Embryonic facial prominence (tissue), 1 donor: Measurements from ENCODE around the gene GPBAR1.
A peak's percentile ranks its signal among the peaks of the same experiment; 100 is the strongest.

Source experiments
- DNase-seq: peaks from one replicate; pipeline ENCODE4 v3.0.0-alpha.2; 2016; ENCODE audit errors: extremely low spot score

GPBAR1 gene, protein sequence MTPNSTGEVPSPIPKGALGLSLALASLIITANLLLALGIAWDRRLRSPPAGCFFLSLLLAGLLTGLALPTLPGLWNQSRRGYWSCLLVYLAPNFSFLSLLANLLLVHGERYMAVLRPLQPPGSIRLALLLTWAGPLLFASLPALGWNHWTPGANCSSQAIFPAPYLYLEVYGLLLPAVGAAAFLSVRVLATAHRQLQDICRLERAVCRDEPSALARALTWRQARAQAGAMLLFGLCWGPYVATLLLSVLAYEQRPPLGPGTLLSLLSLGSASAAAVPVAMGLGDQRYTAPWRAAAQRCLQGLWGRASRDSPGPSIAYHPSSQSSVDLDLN

DNA sequence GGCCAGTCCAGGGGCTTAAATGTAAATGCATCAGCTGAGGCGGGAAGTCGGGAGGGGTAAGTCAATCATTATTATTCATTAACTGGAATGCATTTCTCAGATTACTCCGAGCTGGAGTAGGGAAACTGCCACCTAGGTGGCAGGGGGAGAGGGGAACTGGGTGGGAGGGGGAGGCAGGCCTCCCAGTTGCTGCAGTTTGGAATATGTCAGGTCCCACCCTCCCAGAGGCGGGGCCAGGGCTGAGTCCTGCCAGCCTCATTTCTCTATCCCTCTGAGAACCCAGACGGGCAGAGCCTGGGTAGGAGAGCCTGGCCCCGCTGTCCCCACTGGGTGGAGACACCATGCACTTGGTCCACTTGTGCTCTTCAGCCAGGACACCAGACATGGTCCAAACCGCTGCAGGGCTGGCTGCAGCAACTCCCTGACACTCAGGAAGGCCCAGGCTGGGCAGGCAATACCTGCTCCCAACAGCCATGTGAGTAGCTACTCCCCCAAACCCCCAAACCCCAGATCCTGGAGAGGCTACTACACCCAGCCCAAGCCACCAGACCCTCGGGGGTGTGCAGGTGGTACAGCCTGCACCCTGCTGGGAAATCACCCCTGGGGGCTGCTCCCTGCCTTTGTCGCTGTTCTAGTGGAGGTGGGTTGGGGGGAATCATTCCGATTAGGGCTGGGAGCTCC, at the start of gene GPBAR1:
TSS of gene GPBAR1 (plus strand) at position 274 of the 681 bp plus-strand sequence. CDS start 1,710 bp downstream, outside the sequence.
- DNase-seq: no peak

GRCh38 chr2:218214116-218214515, 46.7 kb upstream of the GPBAR1 start:
- DNase-seq: no peak

GRCh38 chr2:218216336-218216673, 44.5 kb upstream of the GPBAR1 start:
- no peak for DNase-seq

DNA sequence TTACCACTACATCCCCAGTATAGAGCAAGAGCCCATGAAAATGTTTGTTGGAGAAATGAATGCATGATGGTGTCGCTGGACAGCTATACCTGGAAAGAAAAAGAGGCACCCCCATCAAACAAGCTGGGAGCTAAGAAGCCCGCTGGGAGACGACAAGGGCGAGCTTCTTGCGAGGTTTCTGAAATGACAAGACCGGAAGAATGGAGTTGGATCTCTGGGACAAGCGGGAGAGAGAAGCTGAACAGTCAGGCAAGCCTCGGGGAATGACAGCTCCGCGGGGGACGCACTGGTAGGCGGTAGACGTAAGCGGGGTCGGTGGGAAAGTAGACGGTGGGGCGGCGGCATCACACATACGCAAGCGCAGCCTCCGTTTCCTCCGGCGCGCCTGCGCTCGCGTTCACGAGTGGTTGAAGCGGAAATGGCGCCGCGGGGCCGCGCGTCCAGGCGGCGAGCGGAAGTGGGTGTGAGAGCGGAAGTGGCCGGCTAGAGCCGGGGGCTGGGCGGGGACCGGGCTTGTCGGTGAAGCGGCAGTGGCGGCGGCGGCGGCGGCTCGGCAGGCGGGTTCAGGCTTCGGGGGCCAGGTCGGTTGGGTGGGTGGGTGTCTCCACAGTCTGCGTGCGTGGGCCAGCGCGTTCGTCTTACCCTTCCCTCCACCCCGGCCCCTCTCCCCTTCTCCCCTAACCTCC, 44.0 kb upstream of the GPBAR1 start, which contains the start of gene ARPC2:
TSS of gene ARPC2 (plus strand) at position 516 of the 686 bp plus-strand sequence. CDS start 282 bp downstream, outside the sequence.
- peak; percentile 85 for DNase-seq

DNA sequence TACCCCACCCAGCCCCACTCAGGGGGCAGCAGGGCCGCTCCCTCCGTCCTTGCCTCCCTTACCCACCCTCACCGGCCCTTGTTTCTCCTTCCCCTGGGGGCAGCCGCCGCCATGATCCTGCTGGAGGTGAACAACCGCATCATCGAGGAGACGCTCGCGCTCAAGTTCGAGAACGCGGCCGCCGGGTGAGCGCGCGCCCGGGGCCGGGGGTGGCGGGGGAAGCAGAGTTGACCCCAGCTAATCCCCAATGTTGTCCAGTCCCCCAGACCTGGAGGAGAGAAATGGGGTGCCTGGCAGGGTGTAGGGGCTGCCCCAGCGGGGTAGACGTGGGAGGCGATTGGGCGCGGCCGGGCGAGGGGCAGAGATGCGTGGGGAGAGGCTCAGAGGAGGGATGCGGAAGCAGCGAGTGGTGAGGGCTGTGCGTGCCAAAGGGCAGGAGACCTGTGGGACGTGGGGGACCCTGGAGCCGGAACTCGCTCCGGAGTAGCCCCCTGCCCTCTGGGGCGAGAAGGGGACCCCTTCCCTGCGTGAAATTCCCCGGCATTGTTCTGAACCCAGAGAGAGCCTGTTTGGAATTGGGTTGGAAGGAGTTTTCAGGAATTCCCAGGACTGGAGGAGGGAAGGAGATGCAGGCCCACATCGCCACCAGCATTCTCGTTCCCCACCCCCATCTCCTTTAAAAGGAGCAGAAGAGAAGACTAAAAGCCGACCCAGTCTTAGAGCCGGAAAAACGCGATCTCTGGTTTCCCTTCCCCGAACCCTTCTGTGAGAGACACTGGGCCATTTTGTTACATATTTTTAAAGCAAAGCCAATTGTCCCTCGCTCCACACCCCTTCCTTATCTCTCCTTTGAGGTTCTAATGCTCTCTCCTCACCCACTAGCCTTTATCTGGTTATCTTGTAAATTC, 43.2 kb upstream of the GPBAR1 start:
- no peak for DNase-seq

DNA sequence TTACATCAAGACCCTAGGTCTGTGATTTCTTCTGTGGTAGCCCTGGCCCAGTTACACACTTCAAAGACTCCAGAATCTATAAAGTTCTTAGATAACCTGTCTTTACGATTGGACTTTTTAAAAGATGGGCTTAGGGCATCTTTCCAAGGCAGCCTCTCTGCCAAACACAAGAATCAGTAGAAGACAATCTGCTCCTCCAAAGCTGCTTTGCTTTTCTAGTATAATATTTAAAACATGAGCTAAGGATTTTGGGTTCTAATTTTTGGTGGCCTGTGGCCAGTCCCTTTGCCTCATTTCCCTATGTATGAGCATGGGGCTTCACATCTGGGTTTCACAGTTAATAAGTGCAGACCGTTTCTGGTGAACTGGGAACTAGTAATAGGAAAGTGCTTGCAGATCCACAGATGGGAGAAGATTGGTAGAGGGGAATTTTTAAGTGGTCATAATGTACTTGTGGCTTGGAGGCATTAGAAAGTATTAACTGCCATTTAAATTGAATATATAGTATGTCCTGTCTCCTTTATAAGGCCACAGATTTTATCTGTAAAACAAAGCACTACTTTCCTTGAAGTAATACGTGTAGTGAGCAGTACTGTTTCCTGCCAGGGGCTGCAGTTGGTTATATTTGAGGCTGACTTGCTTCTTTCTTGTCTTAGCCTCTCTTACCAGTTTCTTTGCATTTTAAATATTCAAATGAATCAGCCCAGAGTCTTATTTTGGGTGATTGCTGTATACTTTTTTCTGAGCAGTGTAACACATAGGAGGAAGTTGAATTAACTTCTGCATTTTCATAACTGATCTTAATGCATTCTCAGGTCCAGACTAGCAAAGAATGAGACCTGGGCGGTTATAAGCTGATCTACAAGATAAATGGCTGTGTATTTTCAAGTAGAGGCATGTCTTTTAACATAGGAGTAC, 42.3 kb upstream of the GPBAR1 start:
- no peak for DNase-seq

DNA sequence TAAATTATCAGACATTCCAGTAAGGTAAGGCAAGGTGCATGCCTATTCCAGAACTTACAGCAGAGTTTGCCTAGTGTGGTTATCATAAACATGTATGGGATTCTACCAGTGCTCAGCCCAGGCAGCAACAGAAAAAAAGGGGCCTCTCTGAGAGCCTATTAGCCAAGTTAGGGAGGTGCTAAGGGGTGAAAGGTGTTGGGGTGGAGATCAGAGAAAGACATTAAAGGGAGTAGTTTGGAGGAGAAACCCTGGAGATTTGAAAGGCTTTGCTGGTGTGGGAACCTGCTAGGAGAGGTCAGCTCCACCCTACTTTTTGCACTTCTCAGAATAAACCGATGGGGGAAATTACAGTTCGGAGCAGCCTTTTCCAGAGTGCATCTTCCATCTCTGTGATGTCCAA, 40.9 kb upstream of the GPBAR1 start:
- no peak for DNase-seq

GRCh38 chr2:218221000-218221399, 39.8 kb upstream of the GPBAR1 start:
- no peak for DNase-seq

DNA sequence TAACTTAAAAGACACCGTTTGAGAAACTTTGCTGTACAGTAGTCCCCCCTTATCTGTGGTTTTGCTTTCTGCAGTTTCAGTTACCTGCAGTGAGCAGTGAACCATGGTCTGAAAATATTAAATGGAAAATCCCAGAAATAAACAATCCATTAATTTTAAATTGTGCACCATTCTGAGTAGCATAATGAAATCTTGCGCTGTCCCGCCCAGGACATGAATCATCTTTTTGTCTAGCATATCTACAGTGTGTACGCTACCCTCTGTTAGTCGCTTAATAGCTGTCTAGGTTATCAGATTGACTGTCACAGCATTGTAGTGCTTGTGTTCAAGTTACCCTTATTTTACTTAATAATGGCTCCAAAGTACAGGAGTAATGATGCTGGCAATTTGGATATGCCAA, 37.8 kb upstream of the GPBAR1 start:
- DNase-seq: no peak

DNA sequence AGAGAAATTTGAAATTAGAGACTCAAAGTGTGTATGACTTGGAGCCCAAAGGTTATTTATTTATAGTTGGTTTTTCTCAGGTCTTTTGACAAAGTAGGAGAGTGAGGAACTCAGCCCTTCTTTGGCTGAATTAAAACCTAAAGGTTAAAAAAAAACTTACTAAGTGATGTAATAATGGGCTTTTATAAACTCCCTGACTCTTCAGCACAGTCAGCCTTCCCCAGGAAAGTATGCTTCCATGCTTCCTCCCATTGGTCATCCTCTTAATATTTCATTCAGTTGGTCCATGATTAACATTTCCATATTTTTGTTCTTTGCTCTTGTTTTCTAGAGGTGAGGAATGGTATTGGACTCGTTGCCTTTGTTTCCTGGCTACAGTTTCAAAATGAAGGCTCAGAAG, 36.6 kb upstream of the GPBAR1 start:
- DNase-seq: no peak

DNA sequence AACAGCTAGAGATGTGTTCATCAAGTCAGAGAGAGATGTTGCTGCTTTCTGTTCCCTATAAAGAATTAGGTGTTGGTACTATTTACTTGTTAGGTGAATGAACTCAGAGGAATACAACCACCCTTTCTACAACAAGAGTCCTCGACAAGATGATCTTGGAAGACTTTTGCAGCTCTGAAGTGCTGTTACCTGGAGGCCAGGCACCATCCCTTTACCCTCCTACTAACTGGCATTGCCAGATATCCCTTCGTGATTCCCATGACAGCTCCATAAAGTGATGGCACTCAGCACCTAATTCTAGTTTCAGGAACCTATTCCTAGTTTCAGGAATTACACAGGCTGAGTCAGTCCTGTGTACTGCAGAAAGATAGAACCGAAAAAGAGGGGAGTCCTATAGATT, 33.9 kb upstream of the GPBAR1 start:
- DNase-seq: no peak

DNA sequence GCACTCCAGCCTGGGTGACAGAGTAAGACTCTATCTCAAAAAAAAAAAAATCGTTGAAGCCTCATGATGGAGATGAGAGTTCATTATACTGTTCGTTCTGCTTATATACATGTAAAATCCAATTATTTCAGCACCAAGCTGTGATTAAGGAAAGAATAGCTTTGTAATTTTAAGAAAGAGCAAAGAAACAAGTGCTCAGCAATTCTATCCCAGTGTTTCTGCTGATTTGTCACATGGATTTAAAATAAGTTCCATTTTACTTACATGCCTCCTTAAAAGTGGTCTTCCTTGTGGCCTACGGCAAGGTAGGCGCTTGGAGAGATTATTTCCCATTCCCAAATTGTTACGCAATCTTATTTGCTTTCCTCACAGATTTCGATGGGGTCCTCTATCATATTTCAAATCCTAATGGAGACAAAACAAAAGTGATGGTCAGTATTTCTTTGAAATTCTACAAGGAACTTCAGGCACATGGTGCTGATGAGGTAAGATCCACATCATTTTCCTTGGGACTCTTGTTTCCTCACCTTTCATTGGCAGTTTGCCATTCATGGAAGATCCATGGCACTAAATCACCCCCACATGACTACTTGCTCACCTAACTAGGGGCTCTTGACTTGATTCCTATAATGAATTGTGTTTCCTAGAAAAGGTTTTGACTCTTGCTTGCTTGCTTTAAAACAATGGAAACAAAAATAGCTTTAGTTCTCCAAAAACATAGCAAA, 32.3 kb upstream of the GPBAR1 start:
- DNase-seq: no peak

DNA sequence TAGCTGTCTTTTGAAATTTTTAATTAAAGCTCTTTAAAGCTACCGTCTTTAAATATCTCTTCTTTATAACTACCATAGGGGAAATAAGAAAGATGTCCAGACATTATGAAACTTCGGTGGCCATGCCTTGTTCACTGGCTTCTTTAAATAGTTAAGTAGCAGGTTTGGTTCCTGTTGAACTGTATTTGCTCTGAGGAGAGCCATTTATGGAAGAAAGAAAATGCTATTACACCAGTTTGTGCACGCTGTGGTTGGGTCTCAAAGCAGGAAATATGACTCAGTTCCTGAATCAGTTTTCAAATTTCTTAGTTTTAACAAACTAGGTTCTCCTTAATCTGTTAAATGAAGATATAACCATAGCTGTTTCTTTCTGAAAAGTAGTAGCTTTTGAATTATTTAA, 31.6 kb upstream of the GPBAR1 start:
- no peak for DNase-seq

- DNase-seq: no peak
Observed at GRCh38 chr2:218229851-218230250, 31.0 kb upstream of the GPBAR1 start.

DNA sequence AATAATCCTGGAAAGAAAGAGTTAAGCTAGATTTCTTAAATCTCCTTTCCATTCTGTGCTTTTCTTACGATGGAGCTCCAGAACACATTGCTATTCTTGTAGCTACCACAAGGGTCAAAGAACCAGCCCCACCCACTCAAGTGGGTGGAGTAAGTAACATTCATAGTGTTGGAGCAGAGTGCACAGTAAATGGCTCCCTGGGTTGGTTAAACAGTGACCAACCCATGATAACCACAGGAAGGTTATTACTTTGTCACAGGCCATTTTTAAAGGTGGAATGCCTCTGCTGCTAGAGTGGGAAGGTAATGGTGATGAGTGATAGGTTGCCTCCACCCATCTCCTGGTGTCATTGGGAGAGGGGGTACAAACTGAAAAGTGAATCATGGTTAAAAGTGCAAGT, 29.9 kb upstream of the GPBAR1 start:
- DNase-seq: no peak

GRCh38 chr2:218233543-218233942, 27.3 kb upstream of the GPBAR1 start:
- DNase-seq: no peak

DNA sequence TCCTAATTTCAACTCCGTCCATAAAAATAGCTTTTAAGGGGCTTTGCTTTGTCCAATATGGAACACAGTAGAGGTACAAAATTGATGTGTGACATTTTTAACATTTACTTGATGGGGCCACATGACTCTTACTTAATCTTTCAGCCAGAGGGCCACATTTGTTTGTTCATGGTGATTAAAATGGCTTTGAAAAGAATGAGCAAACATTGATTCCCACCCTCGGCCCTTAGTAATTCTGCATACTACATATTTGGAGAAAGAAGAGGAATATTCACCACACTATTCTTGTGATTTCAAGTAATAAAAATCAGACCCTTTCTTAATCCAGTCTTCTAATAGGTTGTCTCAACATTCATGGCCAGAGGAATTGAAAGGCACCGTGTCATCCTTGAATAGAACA, 26.3 kb upstream of the GPBAR1 start:
- no peak for DNase-seq

DNA sequence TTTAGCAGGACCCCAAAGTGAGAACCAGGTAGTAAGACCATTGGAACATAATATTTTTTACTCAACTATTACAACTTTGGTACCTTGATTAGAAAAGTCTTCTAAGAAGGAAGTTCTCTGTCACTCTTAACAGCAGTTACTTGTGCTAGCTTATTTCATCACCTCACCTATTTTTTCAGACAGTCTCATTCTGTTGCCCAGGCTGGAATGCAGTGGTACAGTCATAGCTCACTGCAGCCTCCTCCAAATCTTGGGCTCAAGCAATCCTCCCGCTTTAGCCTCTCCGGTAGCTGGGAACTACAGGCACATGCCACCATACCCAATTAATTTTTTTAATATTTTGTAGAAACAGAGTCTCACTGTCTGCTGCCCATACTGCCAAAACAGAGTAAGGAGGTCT, 25.8 kb upstream of the GPBAR1 start:
- DNase-seq: no peak

DNA sequence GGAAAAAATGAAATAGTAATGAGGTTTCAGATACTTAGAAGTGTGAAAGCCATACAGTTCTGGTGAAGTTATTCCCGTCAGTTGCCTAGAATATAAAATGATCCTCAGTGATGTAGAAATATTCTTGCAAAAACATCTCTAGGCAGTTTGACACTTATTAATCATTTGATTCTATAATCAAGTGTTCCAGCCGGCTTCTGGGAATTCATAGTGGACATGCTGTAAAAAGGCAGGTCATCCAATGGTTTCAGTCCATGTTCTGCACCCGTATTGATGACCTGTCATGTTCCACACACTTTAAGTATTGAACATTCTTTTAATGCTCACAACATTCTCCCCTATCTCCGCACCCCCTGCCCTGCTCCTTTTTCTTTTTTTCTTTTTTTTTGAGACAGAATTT, 24.0 kb upstream of the GPBAR1 start:
- DNase-seq: no peak

DNA sequence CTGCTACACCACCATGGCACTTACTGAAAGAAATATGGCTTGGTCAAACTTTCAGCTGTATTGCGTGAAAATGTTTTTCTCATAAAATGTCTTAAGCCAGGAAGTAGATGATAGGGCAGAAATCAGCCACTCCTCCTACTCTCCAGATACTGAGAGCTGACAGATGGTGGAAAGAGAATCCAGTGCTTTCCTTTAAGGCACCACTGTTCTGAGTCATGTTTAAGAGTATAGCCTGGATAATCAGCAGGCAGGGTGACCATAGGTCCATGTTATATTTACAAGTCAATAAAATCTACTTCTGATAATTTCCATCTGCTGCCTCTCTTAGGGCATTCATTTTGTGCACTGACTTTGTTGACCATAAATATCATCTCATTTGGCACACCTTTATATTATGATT, 21.9 kb upstream of the GPBAR1 start:
- DNase-seq: no peak
